Trophoblast cell (in vitro differentiated cells and primary cell): ENCODE results near the gene ATF6.
A peak's percentile ranks its signal among the peaks of the same experiment; 100 is the strongest.
"Not testable (repeated sequence)": the region's sequence is repeated elsewhere in the genome, so short reads cannot be mapped to it uniquely, and the experiment has no call there.

Source experiments
- DNase-seq, 2 donors: peaks; one replicate each; pipeline ENCODE4 v3.0.0-alpha.2; 2016
- H2AFZ ChIP-seq: 2 replicates; pipeline ENCODE4 v1.6.1; 2013; ENCODE audit warnings: low read length, moderate library complexity, mild to moderate bottlenecking; ENCODE audit not compliant: insufficient read depth, poor library complexity
- H2AK5ac ChIP-seq: 2 replicates; pipeline ENCODE4 v1.6.1; 2013; ENCODE audit warnings: mild to moderate bottlenecking, low read length
- H2BK120ac ChIP-seq: 2 replicates; pipeline ENCODE4 v1.6.1; 2013; ENCODE audit warnings: low read length, mild to moderate bottlenecking, moderate library complexity; ENCODE audit not compliant: insufficient read depth, poor library complexity
- H2BK12ac ChIP-seq: 2 replicates; pipeline ENCODE4 v1.6.1; 2013; ENCODE audit warnings: mild to moderate bottlenecking, low read length, moderate library complexity
- H2BK5ac ChIP-seq: 2 replicates; pipeline ENCODE4 v1.6.1; 2013; ENCODE audit warnings: low read length, low read depth, moderate library complexity, mild to moderate bottlenecking; ENCODE audit not compliant: poor library complexity
- H3K14ac ChIP-seq: 2 replicates; pipeline ENCODE4 v1.6.1; 2013; ENCODE audit warnings: mild to moderate bottlenecking, low read length
- H3K18ac ChIP-seq: 2 replicates; pipeline ENCODE4 v1.6.1; 2013; ENCODE audit warnings: mild to moderate bottlenecking, low read length
- H3K23ac ChIP-seq: 2 replicates; pipeline ENCODE4 v1.6.1; 2013; ENCODE audit warnings: low read length
- H3K27ac ChIP-seq: 2 replicates; pipeline ENCODE4 v1.5.1; 2013; ENCODE audit warnings: low read depth, mild to moderate bottlenecking, inconsistent platforms, low read length, moderate library complexity
- H3K27me3 ChIP-seq: 2 replicates; pipeline ENCODE4 v1.6.1; 2013; ENCODE audit warnings: inconsistent platforms, mild to moderate bottlenecking, low read length, moderate library complexity; ENCODE audit not compliant: insufficient read depth
- H3K36me3 ChIP-seq, 2 experiments: 1 replicate in 1 of 2; 2 replicates in 1 of 2; pipeline ENCODE4 v1.6.1; 2013; ENCODE audit warnings: low read length in 2 of 2, mild to moderate bottlenecking in 2 of 2, moderate library complexity in 1 of 2; ENCODE audit not compliant: insufficient read depth in 2 of 2, control insufficient read depth in 1 of 2
- H3K4ac ChIP-seq: 2 replicates; pipeline ENCODE4 v1.6.1; 2013; ENCODE audit warnings: low read depth, mild to moderate bottlenecking, low read length, moderate library complexity
- H3K4me1 ChIP-seq, 2 experiments: 1 replicate in 1 of 2; 2 replicates in 1 of 2; pipeline ENCODE4 v1.6.1; 2013; ENCODE audit warnings: low read length in 2 of 2, mild to moderate bottlenecking in 2 of 2, moderate library complexity in 1 of 2; ENCODE audit not compliant: insufficient read depth in 2 of 2, control insufficient read depth in 1 of 2
- H3K4me2 ChIP-seq: 2 replicates; pipeline ENCODE4 v1.6.1; 2013; ENCODE audit warnings: inconsistent platforms, mild to moderate bottlenecking, low read length, moderate library complexity
- H3K4me3 ChIP-seq: 2 replicates; pipeline ENCODE4 v1.5.1; 2013; ENCODE audit warnings: mild to moderate bottlenecking, low read depth, low read length, inconsistent platforms
- H3K79me1 ChIP-seq: one replicate; pipeline ENCODE4 v1.6.1; 2013; ENCODE audit warnings: low read length
- H3K79me2 ChIP-seq: 2 replicates; pipeline ENCODE4 v1.6.1; 2013; ENCODE audit warnings: low read length, mild to moderate bottlenecking; ENCODE audit not compliant: control insufficient read depth, insufficient read depth, poor library complexity
- H3K9ac ChIP-seq: 2 replicates; pipeline ENCODE4 v1.6.1; 2013; ENCODE audit warnings: mild to moderate bottlenecking, low read length
- H3K9me3 ChIP-seq: 2 replicates; pipeline ENCODE4 v1.6.1; 2013; ENCODE audit warnings: low read depth, mild to moderate bottlenecking, control low read depth, inconsistent platforms, low read length; ENCODE audit not compliant: insufficient read depth
- H4K12ac ChIP-seq: 2 replicates; pipeline ENCODE4 v1.6.1; 2013; ENCODE audit warnings: low read depth, mild to moderate bottlenecking, low read length, moderate library complexity
- H4K8ac ChIP-seq: 2 replicates; pipeline ENCODE4 v1.6.1; 2013; ENCODE audit warnings: low read depth, mild to moderate bottlenecking, low read length, moderate library complexity
- H4K91ac ChIP-seq: one replicate; pipeline ENCODE4 v1.6.1; 2013; ENCODE audit warnings: low read depth, mild to moderate bottlenecking, low read length, moderate library complexity
- WGBS: extraction: QIAGEN DNeasy Blood & Tissue Kit; methylation state at CpG from one replicate; pipeline ENCODE4 v1.1.7; 2013; ENCODE audit warnings: missing lambda C conversion rate; ENCODE audit not compliant: insufficient read length, insufficient coverage; ENCODE audit errors: extremely low coverage; 5-methylcytosine and 5-hydroxymethylcytosine counted together

The ATF6 gene

DNA sequence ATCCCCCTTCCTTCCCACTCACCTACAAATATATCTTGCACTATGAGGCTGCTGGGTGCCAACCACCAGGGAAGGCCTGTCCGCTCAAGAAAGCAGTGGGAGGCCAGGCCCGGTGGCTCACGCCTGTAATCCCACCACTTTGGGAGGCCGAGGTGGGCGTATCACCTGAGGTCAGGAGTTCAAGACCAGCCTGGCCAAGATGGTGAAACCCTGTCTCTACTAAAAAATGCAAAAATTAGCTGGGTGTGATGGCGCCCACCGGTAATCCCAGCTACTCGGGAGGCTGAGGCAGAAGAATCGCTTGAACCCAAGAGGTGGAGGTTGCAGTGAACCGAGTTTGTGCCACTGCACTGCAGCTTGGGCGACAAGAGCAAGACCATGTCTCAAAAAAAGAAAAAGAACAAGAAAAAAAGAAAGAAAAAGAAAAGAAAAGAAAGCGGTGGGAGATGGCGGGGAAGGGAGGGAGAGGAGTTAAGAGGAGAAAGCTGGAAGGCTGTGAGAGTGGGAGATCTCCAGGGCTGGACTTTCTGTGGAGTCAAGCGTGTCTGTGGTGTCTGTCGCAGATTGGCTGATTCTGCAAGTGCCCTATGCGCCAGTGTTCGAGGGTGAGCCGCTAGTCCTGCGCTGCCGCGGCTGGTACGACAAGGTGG lies 40.7 kb upstream of the ATF6 start:
- H2BK5ac ChIP-seq, H2AK5ac ChIP-seq, H4K91ac ChIP-seq, H3K23ac ChIP-seq, H3K14ac ChIP-seq, H3K9me3 ChIP-seq, H3K18ac ChIP-seq, H3K27me3 ChIP-seq, H3K9ac ChIP-seq, H3K27ac ChIP-seq, H3K4ac ChIP-seq, H2BK12ac ChIP-seq, H3K79me2 ChIP-seq, H4K12ac ChIP-seq, H2BK120ac ChIP-seq, DNase-seq, H3K36me3 ChIP-seq: not testable (repeated sequence)
- Histone ChIP-seq H4K8ac (peak overlapping the region; percentile 12), H3K4me2 (peak overlapping the region; percentile 82), H3K79me1 (peaks cover 14% of the 10 kb centered on the region), H3K4me1 (peaks cover 8 to 12% of the 10 kb centered on the region in 2 experiments), H3K4me3 (peak overlapping the region; percentile 55), H2AFZ (peak overlapping the region; percentile 14)
- 100% methylated on average over 2 of the region's 22 CpGs for WGBS

DNA sequence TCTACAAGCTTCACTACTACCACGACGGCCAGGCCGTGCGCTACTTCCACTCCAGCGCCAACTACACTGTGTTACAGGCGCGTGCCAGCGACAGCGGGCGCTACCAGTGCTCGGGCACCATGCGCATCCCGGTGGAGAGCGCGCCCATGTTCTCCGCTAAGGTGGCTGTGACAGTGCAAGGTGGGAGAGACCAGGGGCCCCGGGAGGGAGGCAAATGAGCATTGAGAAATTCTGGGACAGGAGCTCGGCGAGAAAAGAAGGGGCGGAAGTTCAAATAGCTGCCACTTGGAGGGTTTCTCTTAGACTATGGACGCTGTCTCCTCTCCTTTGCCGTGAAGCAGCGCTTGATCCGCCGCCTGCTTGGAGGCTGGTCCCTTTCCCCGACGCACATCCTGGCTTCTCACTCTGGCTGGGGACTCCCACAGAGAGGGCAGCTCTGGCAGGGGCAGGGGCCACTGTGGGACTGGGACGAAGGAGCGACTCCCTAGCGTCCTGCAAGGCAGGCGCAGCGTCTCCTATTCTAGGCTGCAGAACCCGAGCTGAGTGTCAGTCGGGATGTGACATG lies 40.1 kb upstream of the ATF6 start:
- Histone ChIP-seq H3K79me2 (peaks cover 10% of the 10 kb centered on the region), H2AK5ac (no peak overlapping the region), H3K27ac (no peak overlapping the region), H3K27me3 (no peaks in the 10 kb centered on the region), H4K8ac (peak overlapping the region; percentile 85), H3K36me3 (no peaks in the 10 kb centered on the region), H3K4ac (peak overlapping the region; percentile 17), H4K12ac (peak overlapping the region; percentile 57), H3K79me1 (peaks cover 14% of the 10 kb centered on the region), H3K4me1 (peaks cover 11 to 15% of the 10 kb centered on the region in 2 experiments), H3K18ac (peak overlapping the region; percentile 71), H3K4me2 (peak overlapping the region; percentile 82), H2BK120ac (no peak overlapping the region), H3K9me3 (peaks cover 2% of the 10 kb centered on the region), H4K91ac (peak overlapping the region; percentile 91), H2BK12ac (no peak overlapping the region), H3K9ac (no peak overlapping the region), H2BK5ac (no peak overlapping the region), H3K23ac (no peak overlapping the region), H3K4me3 (peak overlapping the region; percentile 92), H2AFZ (peak overlapping the region; percentile 95), H3K14ac (peak overlapping the region; percentile 81)
- no CpG with 5 or more reads among the region's 34 CpGs for WGBS
- peak; percentile 54 to 80 for DNase-seq

- H3K27me3 ChIP-seq: no peaks in the 10 kb centered on the region
- no peaks in the 10 kb centered on the region for H3K36me3 ChIP-seq
- H3K23ac ChIP-seq: no peak overlapping the region
- peak overlapping the region; percentile 71 for H3K18ac ChIP-seq
- H2AK5ac ChIP-seq: no peak overlapping the region
- peak overlapping the region; percentile 3 for H2BK12ac ChIP-seq
- peak; percentile 53 to 66 for DNase-seq
- H4K8ac ChIP-seq: peak overlapping the region; percentile 85
- peaks cover 11 to 16% of the 10 kb centered on the region in 2 experiments for H3K4me1 ChIP-seq
- H3K9ac ChIP-seq: peak overlapping the region; percentile 90
- H4K91ac ChIP-seq: peak overlapping the region; percentile 96
- peaks cover 2% of the 10 kb centered on the region for H3K9me3 ChIP-seq
- peak overlapping the region; percentile 95 for H2AFZ ChIP-seq
- peak overlapping the region; percentile 75 for H4K12ac ChIP-seq
- H3K4me3 ChIP-seq: peak overlapping the region; percentile 92
- peak overlapping the region; percentile 66 for H2BK5ac ChIP-seq
- H2BK120ac ChIP-seq: peak overlapping the region; percentile 78
- peak overlapping the region; percentile 92 for H3K14ac ChIP-seq
- H3K79me1 ChIP-seq: peaks cover 14% of the 10 kb centered on the region
- H3K79me2 ChIP-seq: peaks cover 10% of the 10 kb centered on the region
- H3K4me2 ChIP-seq: peak overlapping the region; percentile 87
- no CpG with 5 or more reads among the region's 83 CpGs for WGBS
- peak overlapping the region; percentile 26 for H3K4ac ChIP-seq
- peak overlapping the region; percentile 48 for H3K27ac ChIP-seq
Observed at GRCh38 chr1:161726473-161727255, 39.5 kb upstream of the ATF6 start.

- peak overlapping the region; percentile 67 for H2BK120ac ChIP-seq
Observed at GRCh38 chr1:161727256-161727924, 38.7 kb upstream of the ATF6 start.

More at GRCh38 chr1:161727256-161727924, 38.7 kb upstream of the ATF6 start:
- peak overlapping the region; percentile 94 for H3K4ac ChIP-seq
- peak overlapping the region; percentile 83 for H4K8ac ChIP-seq
- no peaks in the 10 kb centered on the region for H3K36me3 ChIP-seq
- H3K9ac ChIP-seq: peak overlapping the region; percentile 90
- H3K79me2 ChIP-seq: peaks cover 10% of the 10 kb centered on the region
- H3K18ac ChIP-seq: peak overlapping the region; percentile 31
- H2AK5ac ChIP-seq: peak overlapping the region; percentile 55
- H3K4me2 ChIP-seq: peak overlapping the region; percentile 87
- H3K14ac ChIP-seq: peak overlapping the region; percentile 92
- peaks cover 2% of the 10 kb centered on the region for H3K9me3 ChIP-seq
- H3K79me1 ChIP-seq: peaks cover 14% of the 10 kb centered on the region
- H3K27ac ChIP-seq: no peak overlapping the region
- H2BK12ac ChIP-seq: no peak overlapping the region
- H2BK5ac ChIP-seq: peak overlapping the region; percentile 66
- peak overlapping the region; percentile 57 for H2AFZ ChIP-seq
- H3K4me3 ChIP-seq: peak overlapping the region; percentile 83
- DNase-seq: no peak
- H3K4me1 ChIP-seq: peaks cover 11 to 16% of the 10 kb centered on the region in 2 experiments
- WGBS: no CpG with 5 or more reads among the region's 38 CpGs
- H4K91ac ChIP-seq: peak overlapping the region; percentile 96
- H3K23ac ChIP-seq: no peak overlapping the region
- H3K27me3 ChIP-seq: no peaks in the 10 kb centered on the region
- H4K12ac ChIP-seq: peak overlapping the region; percentile 75
